Neural crest cell (in vitro differentiated cells): ENCODE measurements around the gene CCDC47. TPM values are rescaled to one million over a fixed set of nuclear protein-coding genes. Genes with fewer than 3 reads are reported as not detected.
A peak's percentile ranks its signal among the peaks of the same experiment; 100 is the strongest.

ENCODE experiments used
- DNase-seq: peaks from one replicate; pipeline ENCODE4 v3.0.0; 2021; ENCODE audit warnings: low read depth, mixed read lengths, low spot score
- H3K27ac Mint-ChIP-seq: one replicate; pipeline ENCODE4 v1.8.0; 2021; ENCODE audit warnings: mild to moderate bottlenecking, mixed read lengths; ENCODE audit not compliant: unreplicated experiment
- H3K27me3 Mint-ChIP-seq: 2 replicates; pipeline ENCODE4 v1.8.0; 2021; ENCODE audit warnings: low read depth, mild to moderate bottlenecking, mixed read lengths
- H3K36me3 Mint-ChIP-seq: 2 replicates; pipeline ENCODE4 v1.8.0; 2021; ENCODE audit warnings: low read depth, mild to moderate bottlenecking, mixed read lengths
- H3K4me1 Mint-ChIP-seq: 2 replicates; pipeline ENCODE4 v1.8.0; 2021; ENCODE audit warnings: mixed read lengths
- H3K4me3 Mint-ChIP-seq: one replicate; pipeline ENCODE4 v1.8.0; 2021; ENCODE audit warnings: mild to moderate bottlenecking, mixed read lengths
- H3K9me3 Mint-ChIP-seq: 2 replicates; pipeline ENCODE4 v1.8.0; 2021; ENCODE audit warnings: mixed read lengths
- CTCF ChIP-seq: fragments of 200-600 bp; sonication (generic); conservative IDR thresholded peaks from 2 replicates; pipeline ENCODE4 v1.5.0; 2021; ENCODE audit warnings: antibody characterized with exemption, mild to moderate bottlenecking
- total RNA-seq: library from RNA; stranded (reverse); gene quantifications from 2 replicates; pipeline ENCODE4 v1.2.1, GENCODE V29; 2021

Gene CCDC47
- total RNA-seq, 1 donor from 2014 or later, result 73.2 TPM

- Mint-ChIP-seq H3K36me3 (peaks cover 4% of the 10 kb centered on the region), H3K27ac (no peak overlapping the region), H3K4me1 (no peaks in the 10 kb centered on the region), H3K4me3 (no peak overlapping the region), H3K9me3 (no peaks in the 10 kb centered on the region), H3K27me3 (no peaks in the 10 kb centered on the region)
- no peak for DNase-seq
- no peak for TF ChIP-seq CTCF
These were observed 20.7 kb downstream of the CCDC47 start for GRCh38 chr17:63752707-63753106.

GRCh38 chr17:63751806-63752205 lies 21.6 kb downstream of the CCDC47 start:
- H3K4me3 Mint-ChIP-seq, result no peak overlapping the region
- no peak for DNase-seq
- H3K36me3 Mint-ChIP-seq, result peaks cover 4% of the 10 kb centered on the region
- no peak overlapping the region for H3K27ac Mint-ChIP-seq
- no peaks in the 10 kb centered on the region for H3K9me3 Mint-ChIP-seq
- TF ChIP-seq CTCF, result no peak
- H3K27me3 Mint-ChIP-seq, result no peaks in the 10 kb centered on the region
- no peaks in the 10 kb centered on the region for H3K4me1 Mint-ChIP-seq

GRCh38 chr17:63741408-63742173 lies 31.8 kb downstream of the CCDC47 start, which contains the start of gene STRADA:
TSS of gene STRADA (minus strand) at chr17:63741799. CDS start at chr17:63728369, 13,430 bp downstream.
- Mint-ChIP-seq H3K27ac (peak within 1 kb of the TSS; percentile 95), H3K27me3 (no peaks in the 10 kb centered on the region), H3K4me1 (peaks cover 15% of the 10 kb centered on the region), H3K36me3 (no peaks in the 10 kb centered on the region), H3K4me3 (peak within 1 kb of the TSS; percentile 90), H3K9me3 (no peaks in the 10 kb centered on the region)
- peak; percentile 97 for DNase-seq
- no peak for TF ChIP-seq CTCF

- H3K27ac Mint-ChIP-seq, result peak overlapping the region; percentile 95
- no peaks in the 10 kb centered on the region for H3K27me3 Mint-ChIP-seq
- H3K4me3 Mint-ChIP-seq, result peak overlapping the region; percentile 90
- no peak for TF ChIP-seq CTCF
- no peaks in the 10 kb centered on the region for H3K9me3 Mint-ChIP-seq
- DNase-seq, result no peak
- no peaks in the 10 kb centered on the region for H3K36me3 Mint-ChIP-seq
- peaks cover 15% of the 10 kb centered on the region for H3K4me1 Mint-ChIP-seq
These were observed 32.3 kb downstream of the CCDC47 start for GRCh38 chr17:63741143-63741407.

- Mint-ChIP-seq H3K4me1 (peaks cover 15% of the 10 kb centered on the region), H3K27ac (peak overlapping the region; percentile 95), H3K9me3 (no peaks in the 10 kb centered on the region), H3K36me3 (no peaks in the 10 kb centered on the region), H3K27me3 (no peaks in the 10 kb centered on the region), H3K4me3 (peak overlapping the region; percentile 90)
- DNase-seq, result no peak
- no peak for TF ChIP-seq CTCF
These were observed 32.8 kb downstream of the CCDC47 start for GRCh38 chr17:63740464-63741142.
